ENCODE measurements around the gene VIPR1.

- TF ChIP-seq EZH2 (IDR thresholded peaks at IDR 0.05; ENCODE audit: insufficient read depth, poor library complexity, severe bottlenecking) (no peak), EZH2phosphoT487 (IDR thresholded peaks at IDR 0.05; ENCODE audit: insufficient read depth, low read depth) (no peak)
Observed at GRCh38 chr3:42489937-42490227, 12.6 kb upstream of the VIPR1 start.

Data from GM23248 (cell line).